ENCODE data around the gene ACOX1. TPM values are rescaled to one million over a fixed set of nuclear protein-coding genes. Genes with fewer than 3 reads are reported as not detected.

The ACOX1 gene
- total and polyA plus RNA-seq, 2 of the 13 experiments (the other 11 are each of a cell fraction or from before 2014, with no cell fraction given) = 86.4 to 120 TPM

DNA sequence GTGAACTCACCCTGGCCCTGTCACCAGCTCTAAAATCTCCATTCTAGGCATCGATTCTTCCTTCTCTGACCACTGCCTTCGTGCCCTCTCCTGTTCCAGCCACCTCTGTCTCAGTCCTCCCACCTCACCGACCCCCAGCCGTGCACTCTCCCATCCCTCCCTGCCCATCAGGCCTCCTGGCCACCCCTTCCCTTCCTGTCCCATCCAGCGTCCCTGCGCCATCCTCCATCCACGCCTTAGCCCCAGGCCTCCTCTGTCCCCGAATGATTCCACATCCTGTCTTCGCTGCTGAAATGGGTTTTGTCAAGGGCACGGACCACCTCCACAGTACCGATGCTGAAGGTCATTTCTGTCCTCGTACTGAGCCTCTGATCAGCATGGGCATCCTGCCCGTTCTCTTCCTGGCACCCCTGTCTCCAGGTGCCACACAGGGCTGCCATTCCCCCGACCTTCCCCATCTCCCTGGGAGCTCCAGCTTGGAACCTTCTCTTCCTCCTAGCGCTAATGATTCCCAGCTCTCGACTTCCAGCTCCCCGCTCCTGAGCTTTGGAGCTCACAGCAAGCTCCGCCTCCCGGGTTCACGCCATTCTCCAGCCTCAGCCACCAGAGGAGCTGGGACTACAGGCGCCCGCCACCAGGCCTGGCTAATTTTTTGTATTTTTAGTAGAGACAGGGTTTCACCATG is 84.8 kb downstream of the ACOX1 start (continued):
- TF ChIP-seq, protein P1, sequence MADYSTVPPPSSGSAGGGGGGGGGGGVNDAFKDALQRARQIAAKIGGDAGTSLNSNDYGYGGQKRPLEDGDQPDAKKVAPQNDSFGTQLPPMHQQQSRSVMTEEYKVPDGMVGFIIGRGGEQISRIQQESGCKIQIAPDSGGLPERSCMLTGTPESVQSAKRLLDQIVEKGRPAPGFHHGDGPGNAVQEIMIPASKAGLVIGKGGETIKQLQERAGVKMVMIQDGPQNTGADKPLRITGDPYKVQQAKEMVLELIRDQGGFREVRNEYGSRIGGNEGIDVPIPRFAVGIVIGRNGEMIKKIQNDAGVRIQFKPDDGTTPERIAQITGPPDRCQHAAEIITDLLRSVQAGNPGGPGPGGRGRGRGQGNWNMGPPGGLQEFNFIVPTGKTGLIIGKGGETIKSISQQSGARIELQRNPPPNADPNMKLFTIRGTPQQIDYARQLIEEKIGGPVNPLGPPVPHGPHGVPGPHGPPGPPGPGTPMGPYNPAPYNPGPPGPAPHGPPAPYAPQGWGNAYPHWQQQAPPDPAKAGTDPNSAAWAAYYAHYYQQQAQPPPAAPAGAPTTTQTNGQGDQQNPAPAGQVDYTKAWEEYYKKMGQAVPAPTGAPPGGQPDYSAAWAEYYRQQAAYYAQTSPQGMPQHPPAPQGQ (CRISPR knock-in tag; IDR thresholded peaks at IDR 0.05; ENCODE audit: borderline replicate concordance) = no peak
- TF ChIP-seq ZNF841 (CRISPR knock-in tag; IDR thresholded peaks at IDR 0.05; ENCODE audit: borderline replicate concordance) = no peak
- no peak for TF ChIP-seq ZNF260 (CRISPR knock-in tag; IDR thresholded peaks at IDR 0.05; ENCODE audit: borderline replicate concordance, low read depth)
- TF ChIP-seq NCOA1 (CRISPR knock-in tag; IDR thresholded peaks at IDR 0.05) = no peak
- no peak for TF ChIP-seq ZSCAN31 (CRISPR knock-in tag; IDR thresholded peaks at IDR 0.05; ENCODE audit: low read depth)
- no peak; the same call in 1 of the 2 replicates for TF ChIP-seq ZNF367 (CRISPR knock-in tag; IDR thresholded peaks at IDR 0.05; ENCODE audit: borderline replicate concordance)
- TF ChIP-seq HDAC2 (CRISPR knock-in tag; IDR thresholded peaks at IDR 0.05) = no peak; the same call in 1 of the 2 replicates
- no peak for TF ChIP-seq JUND (CRISPR knock-in tag; IDR thresholded peaks at IDR 0.05)
- TF ChIP-seq ZNF33A (CRISPR knock-in tag; IDR thresholded peaks at IDR 0.05; ENCODE audit: borderline replicate concordance) = no peak
- TF ChIP-seq, protein P2, sequence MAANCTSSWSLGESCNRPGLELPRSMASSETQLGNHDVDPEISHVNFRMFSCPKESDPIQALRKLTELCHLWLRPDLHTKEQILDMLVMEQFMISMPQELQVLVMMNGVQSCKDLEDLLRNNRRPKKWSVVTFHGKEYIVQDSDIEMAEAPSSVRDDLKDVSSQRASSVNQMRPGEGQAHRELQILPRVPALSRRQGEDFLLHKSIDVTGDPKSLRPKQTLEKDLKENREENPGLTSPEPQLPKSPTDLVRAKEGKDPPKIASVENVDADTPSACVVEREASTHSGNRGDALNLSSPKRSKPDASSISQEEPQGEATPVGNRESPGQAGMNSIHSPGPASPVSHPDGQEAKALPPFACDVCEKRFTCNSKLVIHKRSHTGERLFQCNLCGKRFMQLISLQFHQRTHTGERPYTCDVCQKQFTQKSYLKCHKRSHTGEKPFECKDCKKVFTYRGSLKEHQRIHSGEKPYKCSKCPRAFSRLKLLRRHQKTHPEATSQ (CRISPR knock-in tag; IDR thresholded peaks at IDR 0.05; ENCODE audit: borderline replicate concordance) = no peak
- TF ChIP-seq ATRX (CRISPR knock-in tag; IDR thresholded peaks at IDR 0.05; ENCODE audit: borderline replicate concordance) = no peak
- TF ChIP-seq, protein P3, sequence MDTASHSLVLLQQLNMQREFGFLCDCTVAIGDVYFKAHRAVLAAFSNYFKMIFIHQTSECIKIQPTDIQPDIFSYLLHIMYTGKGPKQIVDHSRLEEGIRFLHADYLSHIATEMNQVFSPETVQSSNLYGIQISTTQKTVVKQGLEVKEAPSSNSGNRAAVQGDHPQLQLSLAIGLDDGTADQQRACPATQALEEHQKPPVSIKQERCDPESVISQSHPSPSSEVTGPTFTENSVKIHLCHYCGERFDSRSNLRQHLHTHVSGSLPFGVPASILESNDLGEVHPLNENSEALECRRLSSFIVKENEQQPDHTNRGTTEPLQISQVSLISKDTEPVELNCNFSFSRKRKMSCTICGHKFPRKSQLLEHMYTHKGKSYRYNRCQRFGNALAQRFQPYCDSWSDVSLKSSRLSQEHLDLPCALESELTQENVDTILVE (CRISPR knock-in tag; IDR thresholded peaks at IDR 0.05) = no peak
- no peak for TF ChIP-seq ZEB1 (IDR thresholded peaks at IDR 0.05; ENCODE audit: insufficient replicate concordance, low read depth)
- no peak for TF ChIP-seq ZNF331 (CRISPR knock-in tag; IDR thresholded peaks at IDR 0.05)
- 0 out of 2 replicates have a peak, but pooled peaks have one; percentile 6 for TF ChIP-seq FOXA3 (CRISPR knock-in tag; IDR thresholded peaks at IDR 0.05)
- TF ChIP-seq, protein P4, sequence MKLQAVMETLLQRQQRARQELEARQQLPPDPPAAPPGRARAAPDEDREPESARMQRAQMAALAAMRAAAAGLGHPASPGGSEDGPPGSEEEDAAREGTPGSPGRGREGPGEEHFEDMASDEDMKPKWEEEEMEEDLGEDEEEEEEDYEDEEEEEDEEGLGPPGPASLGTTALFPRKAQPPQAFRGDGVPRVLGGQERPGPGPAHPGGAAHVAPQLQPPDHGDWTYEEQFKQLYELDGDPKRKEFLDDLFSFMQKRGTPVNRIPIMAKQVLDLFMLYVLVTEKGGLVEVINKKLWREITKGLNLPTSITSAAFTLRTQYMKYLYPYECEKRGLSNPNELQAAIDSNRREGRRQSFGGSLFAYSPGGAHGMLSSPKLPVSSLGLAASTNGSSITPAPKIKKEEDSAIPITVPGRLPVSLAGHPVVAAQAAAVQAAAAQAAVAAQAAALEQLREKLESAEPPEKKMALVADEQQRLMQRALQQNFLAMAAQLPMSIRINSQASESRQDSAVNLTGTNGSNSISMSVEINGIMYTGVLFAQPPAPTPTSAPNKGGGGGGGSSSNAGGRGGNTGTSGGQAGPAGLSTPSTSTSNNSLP (IDR thresholded peaks at IDR 0.05; ENCODE audit: low read depth, low read length) = no peak
- TF ChIP-seq, protein P5, sequence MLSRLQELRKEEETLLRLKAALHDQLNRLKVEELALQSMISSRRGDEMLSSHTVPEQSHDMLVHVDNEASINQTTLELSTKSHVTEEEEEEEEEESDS (CRISPR knock-in tag; IDR thresholded peaks at IDR 0.05; ENCODE audit: borderline replicate concordance) = no peak
- no peak for TF ChIP-seq TOE1 (CRISPR knock-in tag; IDR thresholded peaks at IDR 0.05)
- no peak for TF ChIP-seq ZNF432 (CRISPR knock-in tag; IDR thresholded peaks at IDR 0.05; ENCODE audit: borderline replicate concordance)
- no peak for TF ChIP-seq ZKSCAN5 (CRISPR knock-in tag; IDR thresholded peaks at IDR 0.05)
- TF ChIP-seq ZNF350 (CRISPR knock-in tag; IDR thresholded peaks at IDR 0.05; ENCODE audit: borderline replicate concordance, low read depth) = no peak
- TF ChIP-seq, protein P6, sequence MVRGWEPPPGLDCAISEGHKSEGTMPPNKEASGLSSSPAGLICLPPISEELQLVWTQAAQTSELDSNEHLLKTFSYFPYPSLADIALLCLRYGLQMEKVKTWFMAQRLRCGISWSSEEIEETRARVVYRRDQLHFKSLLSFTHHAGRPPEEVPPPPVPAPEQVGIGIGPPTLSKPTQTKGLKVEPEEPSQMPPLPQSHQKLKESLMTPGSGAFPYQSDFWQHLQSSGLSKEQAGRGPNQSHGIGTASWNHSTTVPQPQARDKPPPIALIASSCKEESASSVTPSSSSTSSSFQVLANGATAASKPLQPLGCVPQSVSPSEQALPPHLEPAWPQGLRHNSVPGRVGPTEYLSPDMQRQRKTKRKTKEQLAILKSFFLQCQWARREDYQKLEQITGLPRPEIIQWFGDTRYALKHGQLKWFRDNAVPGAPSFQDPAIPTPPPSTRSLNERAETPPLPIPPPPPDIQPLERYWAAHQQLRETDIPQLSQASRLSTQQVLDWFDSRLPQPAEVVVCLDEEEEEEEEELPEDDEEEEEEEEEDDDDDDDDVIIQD (CRISPR knock-in tag; IDR thresholded peaks at IDR 0.05; ENCODE audit: low read depth) = no peak
